Measurements from ENCODE around the gene OR2B2.

The OR2B2 gene

DNA sequence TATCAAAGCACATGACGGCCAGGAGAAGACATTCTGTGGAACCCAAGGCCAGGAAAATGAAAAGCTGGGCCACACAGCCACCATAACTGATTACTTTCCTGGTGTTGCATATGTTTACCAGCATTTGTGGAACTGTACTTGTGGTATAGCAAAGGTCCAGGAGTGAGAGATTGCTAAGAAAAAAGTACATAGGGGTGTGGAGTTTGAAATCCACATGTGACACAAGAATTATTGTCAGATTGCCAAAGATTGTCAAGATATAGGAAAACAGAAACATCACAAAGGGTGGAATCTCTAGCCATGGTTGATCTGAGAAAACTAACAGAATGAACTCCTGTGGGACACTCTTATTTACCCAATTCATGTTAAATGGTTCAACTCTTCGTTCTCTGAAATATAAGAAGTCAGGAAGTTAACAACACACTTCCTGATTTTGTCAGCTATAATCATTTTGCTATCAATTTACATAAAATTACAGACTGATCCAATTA is at the start of gene OR2B2:
Gene OR2B2, minus strand, starts transcription at position 441 of the 491 bp plus-strand sequence. Its CDS starts 77 bp downstream, at position 364.
- TF ChIP-seq, protein P1, sequence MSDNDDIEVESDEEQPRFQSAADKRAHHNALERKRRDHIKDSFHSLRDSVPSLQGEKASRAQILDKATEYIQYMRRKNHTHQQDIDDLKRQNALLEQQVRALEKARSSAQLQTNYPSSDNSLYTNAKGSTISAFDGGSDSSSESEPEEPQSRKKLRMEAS (IDR thresholded peaks at IDR 0.05): no peak
- TF ChIP-seq YY1 (IDR thresholded peaks at IDR 0.05; ENCODE audit: low read depth): no peak
- TF ChIP-seq, protein P2, sequence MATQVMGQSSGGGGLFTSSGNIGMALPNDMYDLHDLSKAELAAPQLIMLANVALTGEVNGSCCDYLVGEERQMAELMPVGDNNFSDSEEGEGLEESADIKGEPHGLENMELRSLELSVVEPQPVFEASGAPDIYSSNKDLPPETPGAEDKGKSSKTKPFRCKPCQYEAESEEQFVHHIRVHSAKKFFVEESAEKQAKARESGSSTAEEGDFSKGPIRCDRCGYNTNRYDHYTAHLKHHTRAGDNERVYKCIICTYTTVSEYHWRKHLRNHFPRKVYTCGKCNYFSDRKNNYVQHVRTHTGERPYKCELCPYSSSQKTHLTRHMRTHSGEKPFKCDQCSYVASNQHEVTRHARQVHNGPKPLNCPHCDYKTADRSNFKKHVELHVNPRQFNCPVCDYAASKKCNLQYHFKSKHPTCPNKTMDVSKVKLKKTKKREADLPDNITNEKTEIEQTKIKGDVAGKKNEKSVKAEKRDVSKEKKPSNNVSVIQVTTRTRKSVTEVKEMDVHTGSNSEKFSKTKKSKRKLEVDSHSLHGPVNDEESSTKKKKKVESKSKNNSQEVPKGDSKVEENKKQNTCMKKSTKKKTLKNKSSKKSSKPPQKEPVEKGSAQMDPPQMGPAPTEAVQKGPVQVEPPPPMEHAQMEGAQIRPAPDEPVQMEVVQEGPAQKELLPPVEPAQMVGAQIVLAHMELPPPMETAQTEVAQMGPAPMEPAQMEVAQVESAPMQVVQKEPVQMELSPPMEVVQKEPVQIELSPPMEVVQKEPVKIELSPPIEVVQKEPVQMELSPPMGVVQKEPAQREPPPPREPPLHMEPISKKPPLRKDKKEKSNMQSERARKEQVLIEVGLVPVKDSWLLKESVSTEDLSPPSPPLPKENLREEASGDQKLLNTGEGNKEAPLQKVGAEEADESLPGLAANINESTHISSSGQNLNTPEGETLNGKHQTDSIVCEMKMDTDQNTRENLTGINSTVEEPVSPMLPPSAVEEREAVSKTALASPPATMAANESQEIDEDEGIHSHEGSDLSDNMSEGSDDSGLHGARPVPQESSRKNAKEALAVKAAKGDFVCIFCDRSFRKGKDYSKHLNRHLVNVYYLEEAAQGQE (IDR thresholded peaks at IDR 0.05; ENCODE audit: low read depth): no peak
- no peak for TF ChIP-seq CEBPB (IDR thresholded peaks at IDR 0.05)
- TF ChIP-seq EGR1 (IDR thresholded peaks at IDR 0.05): no peak
- TF ChIP-seq TEAD4 (IDR thresholded peaks at IDR 0.05): no peak
- TF ChIP-seq ZBTB7A (IDR thresholded peaks at IDR 0.05; ENCODE audit: low read depth): no peak
- no peak for TF ChIP-seq CREB1 (IDR thresholded peaks at IDR 0.05; ENCODE audit: low read depth)
- TF ChIP-seq TCF12 (IDR thresholded peaks at IDR 0.05; ENCODE audit: low read depth): no peak
- no peak for TF ChIP-seq EP300 (IDR thresholded peaks at IDR 0.05; ENCODE audit: borderline replicate concordance)
- TF ChIP-seq TAF1 (IDR thresholded peaks at IDR 0.05; ENCODE audit: low read depth): no peak
- no peak for TF ChIP-seq RAD21 (IDR thresholded peaks at IDR 0.05; ENCODE audit: low read depth)
- TF ChIP-seq NFIC (IDR thresholded peaks at IDR 0.05): no peak

DNA sequence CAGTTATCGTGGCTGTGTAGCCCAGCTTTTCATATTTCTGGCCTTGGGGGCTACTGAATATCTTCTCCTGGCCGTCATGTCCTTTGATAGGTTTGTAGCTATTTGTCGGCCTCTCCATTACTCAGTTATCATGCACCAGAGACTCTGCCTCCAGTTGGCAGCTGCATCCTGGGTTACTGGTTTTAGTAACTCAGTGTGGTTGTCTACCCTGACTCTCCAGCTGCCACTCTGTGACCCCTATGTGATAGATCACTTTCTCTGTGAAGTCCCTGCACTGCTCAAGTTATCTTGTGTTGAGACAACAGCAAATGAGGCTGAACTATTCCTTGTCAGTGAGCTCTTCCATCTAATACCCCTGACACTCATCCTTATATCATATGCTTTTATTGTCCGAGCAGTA is 45.3 kb upstream of the OR2B2 start:
- TF ChIP-seq YY1 (IDR thresholded peaks at IDR 0.05; ENCODE audit: low read depth) (no peak), NFIC (IDR thresholded peaks at IDR 0.05) (no peak), RAD21 (IDR thresholded peaks at IDR 0.05; ENCODE audit: low read depth) (no peak), CEBPB (IDR thresholded peaks at IDR 0.05) (no peak), FOXM1 (IDR thresholded peaks at IDR 0.05; ENCODE audit: borderline replicate concordance, low read depth) (no peak), ZBTB7A (IDR thresholded peaks at IDR 0.05; ENCODE audit: low read depth) (no peak), CREB1 (IDR thresholded peaks at IDR 0.05; ENCODE audit: low read depth) (no peak), TCF12 (IDR thresholded peaks at IDR 0.05; ENCODE audit: low read depth) (no peak), EGR1 (IDR thresholded peaks at IDR 0.05) (no peak), TAF1 (IDR thresholded peaks at IDR 0.05; ENCODE audit: low read depth) (no peak), TEAD4 (IDR thresholded peaks at IDR 0.05) (no peak), EP300 (IDR thresholded peaks at IDR 0.05; ENCODE audit: borderline replicate concordance) (no peak)
- TF ChIP-seq, protein P2 (IDR thresholded peaks at IDR 0.05; ENCODE audit: low read depth): no peak
- TF ChIP-seq, protein P3, sequence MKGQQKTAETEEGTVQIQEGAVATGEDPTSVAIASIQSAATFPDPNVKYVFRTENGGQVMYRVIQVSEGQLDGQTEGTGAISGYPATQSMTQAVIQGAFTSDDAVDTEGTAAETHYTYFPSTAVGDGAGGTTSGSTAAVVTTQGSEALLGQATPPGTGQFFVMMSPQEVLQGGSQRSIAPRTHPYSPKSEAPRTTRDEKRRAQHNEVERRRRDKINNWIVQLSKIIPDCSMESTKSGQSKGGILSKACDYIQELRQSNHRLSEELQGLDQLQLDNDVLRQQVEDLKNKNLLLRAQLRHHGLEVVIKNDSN (IDR thresholded peaks at IDR 0.05): no peak
- TF ChIP-seq, protein P1 (IDR thresholded peaks at IDR 0.05): no peak

DNA sequence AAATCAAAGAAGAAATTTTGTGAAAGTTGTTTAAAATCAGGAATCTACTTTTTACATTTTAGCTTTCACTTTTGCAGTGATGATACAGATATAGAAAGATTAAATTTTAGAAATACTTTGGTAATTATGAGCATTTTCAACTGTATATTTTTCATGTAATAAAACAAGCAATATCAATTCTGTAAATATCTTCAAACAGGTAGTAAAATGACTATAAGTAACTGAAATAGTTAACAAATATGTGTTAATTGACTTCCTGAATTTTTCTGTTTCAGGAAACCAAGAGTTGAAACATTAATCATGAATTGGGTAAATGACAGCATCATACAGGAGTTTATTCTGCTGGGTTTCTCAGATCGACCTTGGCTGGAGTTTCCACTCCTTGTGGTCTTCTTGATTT is 44.7 kb upstream of the OR2B2 start, which contains the start of gene OR2B6:
Gene OR2B6, plus strand, starts transcription at position 301 of the 400 bp plus-strand sequence. Its CDS starts 0 bp downstream, at position 301.
- TF ChIP-seq RAD21 (IDR thresholded peaks at IDR 0.05; ENCODE audit: low read depth) (no peak), CEBPB (IDR thresholded peaks at IDR 0.05) (no peak), NFIC (IDR thresholded peaks at IDR 0.05) (no peak), CREB1 (IDR thresholded peaks at IDR 0.05; ENCODE audit: low read depth) (no peak), TEAD4 (IDR thresholded peaks at IDR 0.05) (no peak), ZBTB7A (IDR thresholded peaks at IDR 0.05; ENCODE audit: low read depth) (no peak), FOXM1 (IDR thresholded peaks at IDR 0.05; ENCODE audit: borderline replicate concordance, low read depth) (no peak), TCF12 (IDR thresholded peaks at IDR 0.05; ENCODE audit: low read depth) (no peak)
- TF ChIP-seq, protein P1 (IDR thresholded peaks at IDR 0.05): no peak

DNA sequence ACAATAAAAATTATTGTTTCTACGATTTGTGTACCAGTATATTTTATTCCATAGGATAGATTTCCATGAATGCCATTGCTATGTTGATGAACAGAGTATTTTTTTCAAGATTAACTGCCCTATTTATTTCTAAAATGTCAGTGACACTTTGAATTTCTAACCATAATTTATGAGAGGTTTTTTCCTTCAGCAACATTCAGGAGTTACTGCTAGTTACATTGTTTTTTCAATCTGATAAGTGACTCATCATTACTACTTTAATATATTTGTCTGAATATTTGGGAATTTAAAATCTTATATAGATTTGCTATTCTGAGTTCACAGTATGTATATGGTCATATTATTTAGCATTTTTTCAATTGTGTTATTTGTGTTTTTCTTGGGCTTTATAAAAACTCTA is 38.8 kb upstream of the OR2B2 start:
- TF ChIP-seq, protein P1 (IDR thresholded peaks at IDR 0.05): no peak
- TF ChIP-seq, protein P3 (IDR thresholded peaks at IDR 0.05): no peak
- TF ChIP-seq ZBTB7A (IDR thresholded peaks at IDR 0.05; ENCODE audit: low read depth) (no peak), EGR1 (IDR thresholded peaks at IDR 0.05) (no peak), EP300 (IDR thresholded peaks at IDR 0.05; ENCODE audit: borderline replicate concordance) (no peak)

DNA sequence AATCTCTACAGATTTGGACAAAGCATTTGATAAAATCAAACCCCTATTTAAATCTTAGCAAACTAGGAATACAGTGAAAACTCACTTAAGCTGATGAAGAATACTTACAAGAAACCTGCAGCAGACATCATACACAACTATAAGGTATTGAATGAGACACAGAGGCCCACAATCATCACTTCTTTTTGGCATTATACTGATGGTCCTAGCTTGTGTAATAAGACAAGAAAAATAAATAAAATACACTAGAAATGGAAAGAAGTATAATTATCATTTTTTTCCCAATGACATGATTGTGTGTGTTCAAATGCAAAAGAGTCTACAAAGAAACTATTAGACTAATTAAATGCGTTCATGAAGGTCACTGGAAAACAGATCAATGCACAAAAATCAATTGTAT is 36.0 kb upstream of the OR2B2 start:
- TF ChIP-seq RAD21 (IDR thresholded peaks at IDR 0.05; ENCODE audit: low read depth): no peak
- no peak for TF ChIP-seq TCF12 (IDR thresholded peaks at IDR 0.05; ENCODE audit: low read depth)
- no peak for TF ChIP-seq TEAD4 (IDR thresholded peaks at IDR 0.05)
- TF ChIP-seq EGR1 (IDR thresholded peaks at IDR 0.05): no peak
- TF ChIP-seq CREB1 (IDR thresholded peaks at IDR 0.05; ENCODE audit: low read depth): no peak
